Stomach (tissue), 4 donors: Measurements from ENCODE around the gene WWOX.

Experiments used
- EP300 ChIP-seq: sonication (generic); formaldehyde crosslinking; IDR thresholded peaks from one replicate; pipeline ENCODE4 v1.6.1; 2017; ENCODE audit warnings: antibody characterized with exemption
- POLR2A ChIP-seq, 4 donors: fragments of 450-650 bp; IDR thresholded peaks; one replicate each; pipeline ENCODE4 v1.6.1; 2016; ENCODE audit warnings: antibody characterized with exemption in 4 of 4, control low read depth in 2 of 4, mild to moderate bottlenecking in 1 of 4, moderate library complexity in 1 of 4
- POLR2AphosphoS5 ChIP-seq, 3 donors: sonication (generic); formaldehyde crosslinking; IDR thresholded peaks; one replicate each; pipeline ENCODE4 v1.6.1; 2016; ENCODE audit warnings: antibody characterized with exemption in 3 of 3
- TF ChIP-seq, protein P1 (sequence below), 7 experiments: fragments of 450-650 bp in 4 of 7; fragments of 200-600 bp in 3 of 7; sonication (generic) in 3 of 7; IDR thresholded peaks; one replicate each; pipeline ENCODE4 v1.5.1; 2016 to 2019; ENCODE audit warnings: antibody characterized with exemption in 7 of 7, control low read depth in 2 of 7, mild to moderate bottlenecking in 1 of 7

DNA sequence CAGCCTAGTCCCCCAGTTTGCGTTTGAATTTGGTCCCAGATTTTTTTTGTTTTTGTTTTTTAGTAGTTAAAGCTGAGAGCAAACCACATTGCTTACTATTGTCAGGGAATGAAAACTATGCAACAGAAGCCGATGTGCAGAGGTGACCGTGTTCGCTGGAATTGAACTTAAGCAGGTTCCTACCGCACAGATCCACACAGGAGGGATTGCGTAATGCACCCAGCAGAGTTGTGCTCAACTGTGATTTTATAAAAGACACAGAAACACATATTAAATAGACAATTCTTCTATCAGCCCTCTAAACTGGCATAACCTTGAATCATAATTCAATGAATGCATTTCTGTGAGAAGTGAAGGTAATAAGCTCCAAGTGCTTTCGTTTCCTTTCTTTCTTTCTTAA, 443.0 kb downstream of the WWOX start:
- TF ChIP-seq, protein P1, sequence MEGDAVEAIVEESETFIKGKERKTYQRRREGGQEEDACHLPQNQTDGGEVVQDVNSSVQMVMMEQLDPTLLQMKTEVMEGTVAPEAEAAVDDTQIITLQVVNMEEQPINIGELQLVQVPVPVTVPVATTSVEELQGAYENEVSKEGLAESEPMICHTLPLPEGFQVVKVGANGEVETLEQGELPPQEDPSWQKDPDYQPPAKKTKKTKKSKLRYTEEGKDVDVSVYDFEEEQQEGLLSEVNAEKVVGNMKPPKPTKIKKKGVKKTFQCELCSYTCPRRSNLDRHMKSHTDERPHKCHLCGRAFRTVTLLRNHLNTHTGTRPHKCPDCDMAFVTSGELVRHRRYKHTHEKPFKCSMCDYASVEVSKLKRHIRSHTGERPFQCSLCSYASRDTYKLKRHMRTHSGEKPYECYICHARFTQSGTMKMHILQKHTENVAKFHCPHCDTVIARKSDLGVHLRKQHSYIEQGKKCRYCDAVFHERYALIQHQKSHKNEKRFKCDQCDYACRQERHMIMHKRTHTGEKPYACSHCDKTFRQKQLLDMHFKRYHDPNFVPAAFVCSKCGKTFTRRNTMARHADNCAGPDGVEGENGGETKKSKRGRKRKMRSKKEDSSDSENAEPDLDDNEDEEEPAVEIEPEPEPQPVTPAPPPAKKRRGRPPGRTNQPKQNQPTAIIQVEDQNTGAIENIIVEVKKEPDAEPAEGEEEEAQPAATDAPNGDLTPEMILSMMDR (IDR thresholded peaks at IDR 0.05), result no peak
- TF ChIP-seq POLR2A (IDR thresholded peaks at IDR 0.05) (no peak), POLR2AphosphoS5 (IDR thresholded peaks at IDR 0.05) (no peak), EP300 (no peak)
